ENCODE results near the gene ANO2.

Gene ANO2

DNA sequence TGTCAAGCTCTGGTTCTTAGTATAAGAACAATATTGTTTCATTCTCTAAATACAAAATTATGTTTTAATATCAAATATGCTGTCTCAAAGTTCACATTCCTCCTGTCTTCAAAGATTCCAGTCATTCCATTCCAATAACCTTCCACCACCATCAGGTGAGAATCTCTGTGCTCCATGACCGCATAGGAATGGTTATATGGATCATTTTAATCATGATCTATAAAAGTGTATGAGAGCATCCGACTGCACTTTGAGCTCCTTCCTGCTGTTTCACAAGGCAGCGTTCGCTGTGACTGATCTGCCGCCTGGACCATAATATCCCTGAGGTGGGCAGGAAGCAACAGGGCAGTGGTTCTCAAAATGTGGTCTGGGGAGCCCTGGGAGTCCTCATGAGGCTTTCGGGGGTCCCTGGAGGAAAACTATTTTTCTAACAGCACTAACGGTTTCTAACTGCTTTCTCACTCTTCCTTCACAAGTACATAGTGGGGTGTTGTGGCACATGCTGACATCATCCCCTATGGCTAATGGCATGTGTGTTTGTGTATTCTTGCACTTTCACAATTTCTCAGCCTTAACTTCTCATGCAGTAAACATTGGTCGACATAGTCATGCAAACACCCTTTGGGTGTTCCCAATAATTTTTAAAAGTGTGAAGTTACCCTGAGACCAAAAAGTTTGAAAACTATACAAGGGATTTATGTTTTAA lies 137.4 kb downstream of the ANO2 start:
- no peak for DNase-seq

DNA sequence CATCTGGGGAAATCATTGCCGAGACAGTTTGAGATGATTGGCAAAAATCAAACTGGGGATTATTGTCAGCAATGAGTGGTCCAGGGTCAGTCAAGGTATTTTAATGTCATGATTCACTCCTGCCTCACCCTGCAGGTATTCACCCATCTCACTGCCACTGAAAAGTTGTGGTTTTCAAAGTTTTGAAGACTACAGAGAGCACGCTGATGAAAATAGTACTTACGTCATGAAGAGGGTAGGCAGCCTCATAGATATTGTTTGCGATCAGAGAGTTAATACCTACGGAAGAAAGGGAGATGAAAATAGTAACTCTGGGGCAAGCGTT lies 138.0 kb downstream of the ANO2 start:
- no peak for DNase-seq

DNA sequence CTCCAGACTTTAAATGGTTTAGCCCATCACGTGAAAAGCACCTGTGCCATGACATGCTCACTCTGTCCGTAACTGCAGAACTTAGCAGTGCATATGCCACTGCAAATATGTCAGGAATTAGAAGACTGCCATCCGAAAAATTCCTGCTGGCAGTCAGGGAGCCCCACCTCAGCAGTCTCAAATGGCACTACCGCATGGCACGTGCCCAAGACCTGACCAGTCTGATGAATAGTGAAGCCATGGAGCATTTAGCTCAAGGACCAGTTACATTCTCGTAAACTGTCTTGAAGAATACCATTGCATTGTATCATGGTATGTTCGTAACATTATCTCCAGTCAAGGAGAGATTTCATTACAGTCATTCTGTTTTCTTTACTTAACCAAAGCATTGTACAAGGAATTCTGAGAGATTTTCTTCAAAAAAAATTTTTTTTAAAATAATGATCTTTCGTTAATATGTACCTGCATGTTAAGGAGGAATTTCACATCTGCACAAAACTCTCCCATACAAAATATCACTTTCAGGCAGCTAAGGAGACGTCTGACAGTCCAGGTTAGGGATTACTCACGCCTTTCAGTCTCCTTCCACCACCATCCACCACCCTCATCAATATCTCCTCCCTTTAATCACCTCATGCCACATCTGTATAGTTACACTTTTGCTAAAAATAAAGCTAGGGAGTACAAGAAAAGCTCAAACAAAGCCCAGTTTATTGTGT lies 138.5 kb downstream of the ANO2 start:
- no peak for DNase-seq

DNA sequence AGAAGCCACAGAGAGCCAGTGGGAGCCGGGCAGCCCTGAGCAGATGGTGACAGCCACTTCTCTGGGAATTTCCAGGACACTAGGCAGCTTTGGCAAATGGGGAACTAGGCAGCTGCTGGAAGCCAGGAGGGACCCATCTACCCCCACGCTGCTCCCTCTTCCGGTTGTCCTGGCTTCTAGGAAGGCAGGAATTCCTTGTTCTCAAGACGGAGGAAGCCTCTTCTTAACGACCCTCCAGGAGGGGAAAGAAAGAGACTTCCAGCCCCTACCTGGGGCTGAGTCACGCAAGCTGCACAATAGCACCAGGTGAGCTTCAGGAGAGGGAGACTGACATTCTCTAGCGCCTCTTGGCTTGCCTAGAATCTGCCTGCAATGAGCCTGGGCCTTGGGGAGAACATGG lies 141.5 kb downstream of the ANO2 start:
- DNase-seq: no peak

DNA sequence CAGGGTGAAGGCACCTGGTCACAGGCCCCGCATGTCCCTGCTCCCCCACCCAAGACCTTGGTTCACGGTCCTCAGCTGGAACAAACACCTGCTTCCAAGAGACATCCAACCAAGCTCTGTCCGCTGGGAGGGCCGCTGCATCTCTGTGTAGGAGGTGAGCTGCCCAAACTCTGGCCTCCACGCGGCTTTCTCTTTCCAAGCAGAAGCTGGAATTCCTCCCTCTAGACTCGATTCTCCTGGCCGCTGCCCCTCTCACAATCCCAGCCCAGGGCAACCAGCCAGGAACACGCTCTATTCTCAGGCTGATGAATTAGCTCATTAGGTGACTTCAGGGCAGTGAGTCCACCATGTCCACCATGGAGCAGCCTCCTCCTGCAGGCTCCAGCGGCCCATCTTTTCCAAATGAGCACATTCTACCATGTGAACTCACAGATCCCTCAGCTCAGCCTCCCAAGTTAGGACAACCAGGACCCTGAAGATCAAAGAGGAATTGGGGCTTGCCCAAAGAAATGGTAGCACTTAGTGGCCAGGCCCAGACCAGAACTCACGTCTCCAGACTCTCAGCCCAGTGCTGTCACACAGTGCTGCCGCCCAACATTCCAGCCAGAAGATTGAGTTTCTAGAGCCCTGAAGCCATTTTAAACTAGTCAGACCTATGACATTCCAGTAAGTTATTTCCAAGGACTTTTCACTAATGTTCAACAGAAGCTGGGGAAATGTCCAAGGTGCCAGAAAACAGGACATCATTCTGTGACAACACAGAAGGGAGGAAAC lies 146.6 kb downstream of the ANO2 start:
- DNase-seq: no peak

DNA sequence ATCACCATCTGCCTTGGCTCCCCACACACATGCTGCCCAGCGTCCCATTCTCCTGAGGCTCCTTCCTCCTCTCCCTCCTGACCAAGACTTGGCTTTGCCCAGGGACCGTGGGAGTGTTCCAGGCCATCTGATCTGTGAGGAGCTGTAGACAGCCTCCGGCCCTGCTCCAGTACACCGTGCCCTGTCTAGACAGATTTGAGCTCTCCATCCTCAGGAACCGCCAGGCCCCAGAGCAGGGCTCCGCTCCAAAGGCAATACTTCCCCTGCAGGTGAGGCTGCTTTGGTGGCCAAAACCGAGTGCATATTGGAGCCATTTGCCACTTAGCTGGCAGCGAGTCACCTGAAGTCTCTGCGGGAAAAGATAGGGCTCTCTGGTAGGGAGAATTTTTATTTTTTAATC lies 147.4 kb downstream of the ANO2 start:
- no peak for DNase-seq

DNA sequence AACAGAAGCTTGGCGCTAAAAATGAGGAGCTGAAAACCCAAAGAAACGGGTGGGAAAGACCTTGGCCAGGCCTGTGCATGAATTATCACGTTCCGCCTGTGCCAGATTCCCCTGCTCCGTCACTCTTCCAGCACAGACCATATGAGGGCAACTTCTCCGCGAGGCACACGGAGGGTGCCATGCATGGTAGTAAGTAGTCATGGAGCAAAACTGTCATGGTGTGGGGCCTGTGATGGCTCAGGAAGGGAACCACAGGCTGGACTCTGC lies 148.2 kb downstream of the ANO2 start:
- no peak for DNase-seq

DNA sequence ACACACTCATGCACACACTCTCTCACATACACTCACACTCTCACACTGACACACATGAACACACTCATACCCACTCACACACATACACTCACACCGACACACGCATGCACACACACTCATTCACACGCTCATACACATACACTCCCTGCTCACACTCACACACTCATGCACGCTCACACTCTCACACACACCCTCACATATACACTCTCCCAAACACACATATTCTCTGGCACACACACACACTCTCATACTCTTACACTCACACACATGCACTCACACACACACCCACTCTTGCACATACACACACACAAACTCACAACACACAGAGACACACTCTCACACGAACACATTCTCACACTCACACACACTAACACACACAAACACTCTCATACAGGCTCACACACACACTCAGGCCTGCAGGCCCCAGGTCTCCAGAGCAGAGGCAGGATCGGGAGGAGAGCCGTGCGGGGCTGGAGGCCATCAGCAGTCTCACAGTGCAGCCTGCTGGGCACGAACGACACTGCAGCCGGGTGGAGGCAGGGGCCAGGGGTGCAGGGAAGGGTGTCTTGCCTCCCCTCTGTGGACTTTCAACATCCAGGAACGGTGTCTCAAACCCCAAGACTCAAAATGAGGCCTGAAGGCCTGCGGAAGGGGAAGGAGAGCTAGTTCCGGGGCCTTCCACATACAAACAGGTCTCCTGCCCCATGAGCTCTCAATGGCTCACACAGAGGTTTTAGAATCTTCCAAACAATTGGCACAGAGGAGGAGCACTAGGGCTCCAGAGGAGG lies 148.7 kb downstream of the ANO2 start:
- DNase-seq: no peak

DNA sequence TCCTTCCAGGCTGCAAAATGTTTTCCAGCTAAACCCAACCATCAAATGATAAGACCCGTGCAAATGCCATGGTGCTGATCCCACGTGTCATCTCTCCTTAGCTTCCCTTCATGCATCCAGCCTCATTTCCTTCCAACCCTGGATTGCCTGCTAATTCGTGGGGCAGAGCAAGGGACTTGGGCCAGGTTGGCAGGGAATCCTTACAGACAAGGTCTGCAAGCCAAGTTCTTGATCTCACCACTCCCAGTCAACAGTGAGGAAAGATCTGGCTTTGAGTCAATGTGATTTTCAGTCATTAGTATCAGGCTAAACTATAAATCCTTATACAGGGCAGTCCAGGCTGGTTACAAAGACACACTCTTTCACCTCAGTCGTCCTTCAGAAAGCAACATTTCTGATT lies 150.9 kb downstream of the ANO2 start:
- DNase-seq: no peak

DNA sequence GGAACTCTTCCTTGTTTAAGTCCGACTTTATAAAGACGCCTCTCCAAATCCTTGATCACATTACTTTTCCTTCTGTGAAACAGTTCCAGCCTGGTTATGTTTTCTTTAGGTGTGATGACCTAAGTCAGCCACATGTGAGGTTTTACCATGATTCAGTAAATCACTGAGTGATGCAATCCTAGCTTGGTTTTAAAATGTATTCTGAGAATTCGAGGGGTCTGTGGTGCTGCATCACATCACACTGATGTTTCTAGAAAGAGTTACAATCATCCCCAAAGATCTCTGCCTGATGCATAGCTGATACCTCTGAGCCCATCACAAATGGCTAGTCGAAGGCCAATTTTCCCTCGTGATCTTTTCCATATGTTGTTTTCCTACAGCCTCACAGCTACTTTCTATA lies 152.7 kb downstream of the ANO2 start:
- no peak for DNase-seq

DNA sequence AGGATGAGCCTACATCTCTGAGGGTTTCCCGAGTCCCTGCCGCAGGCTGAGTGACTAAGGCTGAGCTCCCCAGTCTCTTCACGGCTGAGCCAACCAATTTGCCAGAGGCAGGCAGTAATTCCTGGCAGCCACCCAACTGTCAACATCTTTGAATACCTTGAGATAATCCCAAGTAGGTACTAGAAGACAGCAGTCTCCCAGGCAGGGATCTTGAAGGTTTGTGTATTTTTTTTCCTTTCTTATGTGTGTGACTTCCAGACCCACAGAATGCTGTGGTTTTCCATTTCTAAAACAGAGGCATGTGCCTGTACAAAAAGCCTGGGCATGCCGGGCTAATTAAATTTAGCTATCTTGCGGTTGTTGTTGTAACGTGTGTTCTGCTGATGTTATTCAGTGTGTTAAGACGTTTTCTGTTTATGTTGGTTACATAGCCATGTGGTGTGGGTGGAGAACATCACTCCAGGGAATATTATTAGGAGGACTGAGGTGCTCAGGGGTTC lies 155.5 kb downstream of the ANO2 start:
- DNase-seq: no peak

DNA sequence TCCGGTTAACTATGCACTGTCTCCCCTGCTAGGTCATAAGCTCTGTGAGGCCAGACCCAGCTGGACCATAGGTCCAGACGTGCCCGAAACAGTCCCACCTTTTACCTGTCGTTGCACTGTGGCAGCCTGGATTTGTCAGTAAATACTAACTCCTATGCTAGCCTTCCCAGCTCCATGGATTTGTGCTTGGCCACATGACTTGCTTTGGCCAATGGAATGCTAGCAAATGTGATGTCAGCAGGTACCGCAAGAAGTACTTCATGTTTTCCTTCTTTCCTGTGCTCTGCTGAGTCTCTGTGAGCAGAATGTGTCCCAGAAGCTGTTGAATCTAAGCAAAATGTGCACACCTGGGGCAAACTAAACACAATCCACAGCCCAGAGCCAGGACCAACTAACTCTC lies 157.2 kb downstream of the ANO2 start:
- no peak for DNase-seq

DNA sequence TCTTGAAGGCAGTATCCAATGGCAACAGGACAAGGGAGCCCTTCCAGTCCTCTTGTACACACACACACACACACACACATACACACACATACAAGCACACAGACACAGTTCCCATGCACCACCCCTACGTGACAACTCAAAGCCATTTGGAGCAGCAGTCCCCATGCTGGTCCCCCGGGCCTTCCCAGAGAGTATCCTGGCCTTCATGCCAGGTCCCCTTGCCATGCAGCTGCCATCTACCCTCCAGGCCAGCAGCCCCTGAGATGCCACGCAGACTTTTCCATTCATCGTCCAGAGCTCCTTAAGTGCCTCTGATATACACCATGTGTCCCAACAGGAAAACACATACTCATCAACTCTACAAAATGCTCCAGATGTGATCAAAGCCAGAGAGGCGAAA lies 159.5 kb downstream of the ANO2 start:
- DNase-seq: no peak

DNA sequence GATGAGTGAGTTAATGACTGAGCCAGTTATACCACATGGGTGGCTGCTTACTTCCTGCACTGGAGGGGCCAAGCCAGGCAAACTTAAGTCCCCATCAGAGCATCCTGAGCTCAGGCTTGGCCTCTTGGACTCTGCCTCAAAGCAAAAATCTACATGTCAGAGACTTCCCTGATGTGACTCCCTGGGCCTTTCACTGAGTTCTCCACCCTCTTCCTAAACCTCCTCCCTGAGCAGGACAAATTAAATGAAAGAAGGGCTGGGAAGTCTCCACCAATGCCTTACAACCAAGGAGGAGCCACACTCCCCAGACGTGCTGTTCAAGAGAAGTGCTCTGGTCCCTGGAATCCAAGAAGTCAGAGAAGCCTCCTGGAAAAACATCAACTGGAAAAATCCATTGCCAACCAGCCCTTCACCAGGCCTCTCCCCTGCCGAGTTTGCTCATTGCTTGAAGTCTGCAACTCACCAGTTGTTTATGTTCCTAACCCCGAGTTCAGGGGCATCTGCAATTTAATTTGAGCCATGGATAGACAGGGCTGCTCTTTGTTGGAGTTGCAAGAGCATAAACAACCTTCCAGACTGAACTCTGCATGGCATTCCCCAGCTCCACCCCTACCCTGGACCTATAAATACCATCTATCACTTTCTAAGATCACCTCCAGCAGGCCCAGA lies 160.5 kb downstream of the ANO2 start:
- DNase-seq: no peak

DNA sequence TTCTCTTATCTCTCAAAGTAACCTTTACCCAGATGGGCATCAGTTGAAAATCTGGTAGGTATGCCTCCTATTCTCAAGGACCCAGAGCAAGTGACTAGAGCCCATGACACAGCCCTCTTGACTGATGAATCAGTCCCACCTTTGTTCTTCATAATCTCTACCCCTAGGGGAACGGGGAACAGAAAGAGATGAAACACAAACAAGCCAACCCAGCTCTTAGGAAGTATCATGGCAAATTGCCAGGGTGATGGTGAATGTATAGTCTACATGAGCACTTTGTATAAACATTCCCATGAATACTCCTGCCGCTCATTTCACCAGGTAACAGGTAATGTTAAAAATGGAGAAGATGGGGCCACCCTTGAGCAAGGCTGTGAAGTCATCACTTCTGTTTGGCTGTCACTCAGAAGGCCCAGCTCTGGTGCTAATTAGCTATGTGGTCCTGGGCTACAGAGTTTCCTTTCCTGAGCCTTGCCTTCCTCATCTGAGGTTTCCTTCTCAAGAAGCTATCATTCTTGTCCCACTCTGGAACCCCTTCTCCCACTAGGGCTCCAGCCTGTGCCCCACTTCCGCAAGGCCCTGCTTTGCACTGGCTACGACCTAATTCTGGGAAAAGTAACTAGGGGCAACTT lies 161.7 kb downstream of the ANO2 start:
- DNase-seq: no peak

DNA sequence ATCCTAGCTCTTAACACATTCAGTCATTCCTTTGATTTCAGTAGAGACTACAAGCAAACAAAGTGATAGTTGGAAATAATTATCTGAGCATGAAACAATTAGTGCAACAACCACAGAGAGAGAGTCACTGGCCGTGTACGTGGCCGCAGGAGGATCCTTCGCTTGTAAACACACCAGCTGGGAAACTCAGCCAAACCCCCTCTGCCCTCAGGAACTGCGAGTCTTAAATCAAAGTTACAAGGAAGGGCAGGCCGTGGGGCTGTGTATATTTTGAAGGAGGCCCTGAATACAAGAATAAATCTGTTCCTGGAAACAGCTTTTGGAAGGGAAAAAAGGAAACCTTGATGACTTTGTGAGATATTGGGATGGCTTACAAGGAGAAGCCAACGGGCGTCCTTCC lies 164.5 kb downstream of the ANO2 start:
- no peak for DNase-seq

DNA sequence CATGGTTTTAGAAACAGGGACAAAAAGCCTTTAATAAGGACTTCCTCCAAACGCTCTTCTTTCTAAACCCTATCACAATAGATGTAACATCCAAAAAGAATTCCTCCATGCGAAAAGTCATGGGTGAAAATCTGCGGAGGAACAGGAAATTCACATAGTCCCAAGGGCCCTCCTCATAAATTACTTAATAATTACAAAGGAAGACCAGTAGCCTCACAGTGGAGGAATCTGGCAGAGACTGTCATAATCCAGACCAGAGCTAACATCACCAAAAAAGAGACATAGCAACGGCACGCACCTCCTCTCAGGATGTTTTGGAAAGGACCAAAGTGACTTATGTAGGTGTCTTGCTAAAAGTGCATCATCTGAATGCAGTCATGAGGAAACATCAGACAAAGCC lies 165.7 kb downstream of the ANO2 start:
- DNase-seq: no peak

DNA sequence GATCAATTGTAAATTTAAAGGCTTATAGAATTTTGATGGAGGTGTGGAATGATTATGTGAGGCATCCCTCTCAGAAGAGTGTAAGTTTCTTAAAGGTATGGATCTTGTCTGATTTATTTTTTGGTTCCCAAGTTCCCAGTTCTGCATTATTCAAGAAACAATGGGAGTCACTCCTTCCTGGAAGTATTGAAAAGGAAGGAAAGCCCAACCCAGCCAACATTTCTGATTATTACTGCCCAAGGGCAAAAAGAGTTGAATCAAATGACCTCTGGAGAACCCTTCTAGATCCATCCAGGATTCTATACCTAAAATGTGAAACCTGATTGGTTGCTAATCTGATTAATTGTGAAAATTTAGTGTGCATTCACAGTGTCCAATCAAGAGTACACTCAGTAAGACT lies 166.2 kb downstream of the ANO2 start:
- no peak for DNase-seq

DNA sequence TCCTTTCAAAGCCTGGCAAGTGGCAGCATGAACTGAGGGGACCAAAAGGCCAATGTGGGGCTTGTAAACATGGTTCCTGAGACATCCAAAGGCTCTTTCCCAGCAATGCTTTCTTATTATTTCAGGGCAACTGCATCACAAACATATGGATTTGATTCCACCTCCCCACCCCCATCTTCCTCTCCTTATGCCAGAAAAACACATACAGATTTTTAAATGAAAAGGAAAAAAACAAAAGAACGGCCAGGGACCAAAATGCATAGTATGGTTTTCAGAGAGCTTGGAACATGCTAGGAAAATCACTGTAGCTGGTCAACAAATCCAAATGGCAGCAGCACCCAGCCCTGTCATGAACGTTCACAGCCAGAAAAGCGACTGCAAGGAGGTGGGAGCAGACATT lies 167.6 kb downstream of the ANO2 start:
- no peak for DNase-seq

DNA sequence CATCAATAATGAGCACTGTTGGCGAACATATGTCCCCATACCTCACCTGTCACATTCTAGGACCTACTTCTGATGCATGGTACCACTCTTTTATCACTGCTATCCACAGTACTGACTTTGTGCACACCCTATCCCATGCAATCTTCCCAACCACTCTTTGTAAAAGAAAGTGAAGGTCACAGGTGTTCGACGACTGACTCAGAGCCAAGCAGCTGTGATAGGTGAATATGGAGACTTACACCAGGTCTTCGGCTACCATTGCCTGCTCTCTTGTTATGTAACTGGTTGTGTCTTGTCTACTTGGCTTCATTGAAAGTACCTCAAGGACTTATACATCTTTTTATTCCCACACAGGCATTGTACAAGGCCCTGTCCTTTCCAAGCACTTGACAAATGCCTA lies 169.0 kb downstream of the ANO2 start:
- DNase-seq: no peak

DNA sequence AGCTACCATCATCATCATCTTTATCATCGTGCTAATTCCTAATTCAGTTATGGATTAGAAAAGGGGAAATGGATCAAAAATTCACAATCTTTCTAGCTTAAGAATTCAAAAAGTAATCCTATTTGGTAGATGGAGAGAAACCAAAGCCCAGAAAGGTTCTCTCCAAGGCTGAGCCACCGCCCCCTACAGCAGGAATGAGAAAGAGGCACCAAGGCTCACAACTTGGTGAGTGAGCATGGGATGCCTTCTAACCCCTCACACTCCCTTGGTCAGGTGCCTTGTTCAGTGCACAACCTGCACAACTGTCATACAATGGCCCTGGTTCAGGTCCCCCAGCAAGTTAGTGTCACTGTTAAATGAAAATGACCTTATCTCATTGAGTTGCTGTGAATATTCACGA lies 171.5 kb downstream of the ANO2 start:
- DNase-seq: no peak

DNA sequence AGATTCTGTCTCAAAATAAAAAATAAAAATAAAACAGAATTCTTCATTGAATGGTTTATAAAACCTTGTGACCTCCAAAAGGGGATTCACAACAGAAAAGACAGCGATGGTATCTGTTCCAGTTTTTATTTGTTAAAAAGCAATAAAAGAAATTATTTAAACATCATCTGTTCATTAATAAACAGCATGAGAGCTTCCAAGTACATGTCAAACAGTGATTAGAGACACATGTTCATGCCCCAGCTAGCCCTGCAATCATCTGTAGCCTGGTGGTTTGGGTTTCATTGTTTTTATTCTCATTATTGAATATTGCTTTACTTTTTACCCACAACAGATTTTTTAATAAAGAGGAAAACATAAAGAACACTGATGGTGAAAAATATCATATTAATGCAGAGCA lies 173.3 kb downstream of the ANO2 start:
- no peak for DNase-seq

DNA sequence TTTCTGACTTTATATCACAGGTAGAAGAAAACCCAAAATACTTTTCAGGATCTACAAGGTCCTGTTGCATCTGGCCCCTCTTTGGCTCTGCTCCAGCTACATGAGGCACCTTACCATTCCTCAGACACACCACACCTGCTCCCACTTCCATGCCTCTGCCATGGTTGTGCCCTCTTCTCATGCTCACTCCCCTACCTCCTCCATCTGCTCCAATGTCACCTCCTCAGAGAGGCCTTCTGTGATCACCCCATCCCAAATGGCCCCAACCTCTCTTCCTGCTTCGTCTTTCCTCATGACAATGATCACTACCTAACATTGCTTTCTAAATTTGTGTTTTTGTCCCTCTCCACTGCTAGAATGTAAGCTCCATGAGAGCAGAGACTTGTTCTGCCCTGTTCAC lies 174.3 kb downstream of the ANO2 start:
- no peak for DNase-seq

All from activated effector memory CD4-positive, alpha-beta T cell treated with anti-CD3 and anti-CD28 coated beads, Interleukin-2, amount 50 U/mL, for 16 hours (primary cell).